Colon (tissue), 2 donors: ENCODE results near the gene RAP1GAP2.

ENCODE experiments used
- FAIRE-seq: peaks from 2 replicates; lab custom pipeline; 2012; peaks lifted over from hg19 to GRCh38; lab: Jason Lieb, UNC
- donor health status: control.
- donor health status: control.

Gene RAP1GAP2

GRCh38 chr17:2786176-2786881 is 9.9 kb upstream of the RAP1GAP2 start:
- no peak for FAIRE-seq

GRCh38 chr17:2789700-2790099 is 6.5 kb upstream of the RAP1GAP2 start:
- no peak for FAIRE-seq

GRCh38 chr17:2792366-2793169 is 3.7 kb upstream of the RAP1GAP2 start:
- no peak for FAIRE-seq

- FAIRE-seq, result no peak
Observed at GRCh38 chr17:2794111-2794803, 2.0 kb upstream of the RAP1GAP2 start.

- FAIRE-seq, result no peak
Observed at GRCh38 chr17:2795441-2796163, 636 bp upstream of the RAP1GAP2 start.

- FAIRE-seq, result no peak
Observed at GRCh38 chr17:2797226-2797625, 988 bp downstream of the RAP1GAP2 start.

GRCh38 chr17:2797637-2798036 is 1.4 kb downstream of the RAP1GAP2 start:
- FAIRE-seq, result no peak

- FAIRE-seq, result no peak
Observed at GRCh38 chr17:2798188-2798587, 1.9 kb downstream of the RAP1GAP2 start.

GRCh38 chr17:2798678-2799077 is 2.4 kb downstream of the RAP1GAP2 start:
- no peak for FAIRE-seq

GRCh38 chr17:2799653-2800052 is 3.4 kb downstream of the RAP1GAP2 start:
- FAIRE-seq, result no peak

- no peak for FAIRE-seq
Observed at GRCh38 chr17:2800367-2800766, 4.1 kb downstream of the RAP1GAP2 start.

GRCh38 chr17:2801841-2802240 is 5.6 kb downstream of the RAP1GAP2 start:
- no peak for FAIRE-seq

GRCh38 chr17:2802574-2802973 is 6.3 kb downstream of the RAP1GAP2 start:
- FAIRE-seq, result no peak

- FAIRE-seq, result no peak
Observed at GRCh38 chr17:2803386-2803785, 7.1 kb downstream of the RAP1GAP2 start.

- FAIRE-seq, result no peak
Observed at GRCh38 chr17:2803971-2804370, 7.7 kb downstream of the RAP1GAP2 start.

GRCh38 chr17:2804912-2805311 is 8.7 kb downstream of the RAP1GAP2 start:
- no peak for FAIRE-seq

GRCh38 chr17:2805961-2806360 is 9.7 kb downstream of the RAP1GAP2 start:
- no peak for FAIRE-seq

- FAIRE-seq, result no peak
Observed at GRCh38 chr17:2808367-2809335, 12.4 kb downstream of the RAP1GAP2 start.

GRCh38 chr17:2809337-2809736 is 13.1 kb downstream of the RAP1GAP2 start:
- no peak for FAIRE-seq

GRCh38 chr17:2814049-2814448 is 17.8 kb downstream of the RAP1GAP2 start:
- FAIRE-seq, result no peak
